Esophagus (tissue), 2 donors: ENCODE results near the gene SLC8A3. TPM values are rescaled to one million over a fixed set of nuclear protein-coding genes. Genes with fewer than 3 reads are reported as not detected.

ENCODE experiments used
- H3K27ac ChIP-seq, 2 donors: one replicate each; pipeline ENCODE4 v1.5.1; 2013; ENCODE audit warnings: low read depth in 2 of 2, mild to moderate bottlenecking in 2 of 2, inconsistent platforms in 1 of 2, low read length in 1 of 2, moderate library complexity in 1 of 2
- H3K27me3 ChIP-seq, 2 donors: one replicate each; pipeline ENCODE4 v1.6.1; 2013; ENCODE audit warnings: low read length in 2 of 2, control low read depth in 1 of 2, mild to moderate bottlenecking in 1 of 2; ENCODE audit not compliant: insufficient read depth in 2 of 2, control insufficient read depth in 1 of 2
- H3K36me3 ChIP-seq, 2 donors: one replicate each; pipeline ENCODE4 v1.6.1; 2013; ENCODE audit warnings: low read length in 1 of 2; ENCODE audit not compliant: control insufficient read depth in 2 of 2, insufficient read depth in 2 of 2
- H3K4me1 ChIP-seq, 2 donors: one replicate each; pipeline ENCODE4 v1.6.1; 2013; ENCODE audit warnings: low read length in 1 of 2; ENCODE audit not compliant: control insufficient read depth in 2 of 2, insufficient read depth in 2 of 2
- H3K4me3 ChIP-seq, 2 donors: one replicate each; pipeline ENCODE4 v1.5.1; 2013; ENCODE audit warnings: low read length in 2 of 2, mild to moderate bottlenecking in 2 of 2, low read depth in 1 of 2, moderate library complexity in 1 of 2
- H3K9me3 ChIP-seq, 2 donors: one replicate each; pipeline ENCODE4 v1.6.1; 2013; ENCODE audit warnings: mild to moderate bottlenecking in 2 of 2, low read depth in 1 of 2, low read length in 1 of 2, moderate library complexity in 1 of 2; ENCODE audit not compliant: control insufficient read depth in 2 of 2, insufficient read depth in 1 of 2
- WGBS, 2 donors: extraction: QIAGEN DNeasy Blood & Tissue Kit; methylation state at CpG; one replicate each; pipeline ENCODE4 v1.1.7; 2013; 5-methylcytosine and 5-hydroxymethylcytosine counted together
- polyA plus RNA-seq, 2 donors: library from polyadenylated mRNA; stranded (reverse); fragments of 200-250 nt; gene quantifications; one replicate each; pipeline ENCODE4 v1.2.3, GENCODE V29; 2013
- donor health status: healthy with polysubstance abuse.
- donor health status: Bipolar disorder and iron deficiency.

The SLC8A3 gene
- polyA plus RNA-seq, 2 donors: 0.04 TPM; not detected in 1

DNA sequence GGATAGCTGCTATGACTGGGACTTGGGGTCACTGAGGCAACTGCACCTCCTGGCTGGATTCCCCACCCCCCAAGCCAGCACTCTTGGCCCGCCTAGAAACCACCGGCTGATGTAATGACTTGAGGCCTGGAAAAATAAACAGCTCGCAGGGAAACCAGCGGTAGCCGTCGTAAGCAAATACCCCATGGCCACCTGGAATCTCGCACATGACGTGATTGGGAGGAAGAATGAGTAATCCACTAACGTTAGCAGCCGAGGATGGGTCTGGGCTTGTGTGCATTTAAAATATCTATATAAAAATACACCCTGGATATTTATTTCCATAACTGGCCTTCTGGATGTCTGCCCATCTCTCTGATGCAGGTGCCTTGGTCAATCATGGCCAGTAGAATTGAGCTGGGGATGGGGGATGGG, 189.5 kb downstream of the SLC8A3 start:
- H3K4me3 ChIP-seq: no peak overlapping the region
- 40 to 51% methylated on average over 10 of the region's 10 CpGs for WGBS, 2 donors
- H3K4me1 ChIP-seq: no peaks in the 10 kb centered on the region
- no peaks in the 10 kb centered on the region for H3K27me3 ChIP-seq
- no peaks in the 10 kb centered on the region for H3K36me3 ChIP-seq
- no peaks in the 10 kb centered on the region for H3K9me3 ChIP-seq
- H3K27ac ChIP-seq: no peak overlapping the region

DNA sequence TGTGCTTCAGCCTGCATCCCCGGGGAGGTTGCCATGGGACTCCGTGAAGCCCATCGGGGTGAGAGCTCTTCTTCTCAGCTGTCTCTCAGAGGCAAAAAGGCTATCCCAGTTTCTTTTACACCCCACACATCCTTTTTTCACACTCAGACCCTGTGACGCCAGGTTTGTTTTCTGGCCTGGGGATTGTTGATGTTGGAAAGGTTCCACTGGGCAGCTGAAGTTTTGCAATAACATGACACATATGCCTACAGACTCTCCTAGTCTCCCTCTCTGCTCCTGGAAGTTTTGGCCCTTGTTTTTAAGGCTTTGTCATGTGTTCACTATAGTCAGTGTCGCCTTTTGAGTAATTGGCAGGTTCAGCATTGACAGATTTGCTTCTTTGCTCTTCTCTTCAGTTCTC, 190.9 kb downstream of the SLC8A3 start:
- H3K27me3 ChIP-seq: no peaks in the 10 kb centered on the region
- WGBS, 2 donors: 49 to 54% methylated on average over 5 of the region's 5 CpGs
- no peak overlapping the region for H3K4me3 ChIP-seq
- H3K4me1 ChIP-seq: no peaks in the 10 kb centered on the region
- H3K36me3 ChIP-seq: no peaks in the 10 kb centered on the region
- no peak overlapping the region for H3K27ac ChIP-seq
- no peaks in the 10 kb centered on the region for H3K9me3 ChIP-seq

DNA sequence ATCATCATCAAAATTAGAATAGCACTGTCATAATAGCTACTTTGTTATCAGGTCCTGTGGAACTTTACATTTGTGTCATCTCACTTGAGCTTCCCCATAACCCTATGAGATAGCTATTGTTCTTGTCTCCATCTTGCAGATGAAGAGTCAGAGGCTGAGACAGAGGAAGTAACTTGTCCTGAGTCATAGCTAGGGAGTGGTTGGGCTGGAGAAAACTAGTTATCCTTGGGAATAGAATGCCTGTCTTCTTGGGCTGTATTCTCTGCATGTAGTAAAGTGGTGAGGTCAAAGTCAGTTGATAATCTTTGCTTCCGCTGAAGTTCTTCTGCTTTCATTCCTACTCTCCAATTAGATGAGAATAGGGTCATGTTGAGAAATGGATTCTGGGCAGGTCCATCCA, 192.5 kb downstream of the SLC8A3 start:
- no peaks in the 10 kb centered on the region for H3K4me1 ChIP-seq
- H3K27ac ChIP-seq: no peak overlapping the region
- no peaks in the 10 kb centered on the region for H3K27me3 ChIP-seq
- H3K36me3 ChIP-seq: no peaks in the 10 kb centered on the region
- 93 to 96% methylated on average over 1 of the region's 1 CpG for WGBS, 2 donors
- H3K9me3 ChIP-seq: no peaks in the 10 kb centered on the region
- H3K4me3 ChIP-seq: no peak overlapping the region

Other genes starting within 250 kb of the SLC8A3 start
- 10 to 100 TPM; 33.5 to 34.5 TPM for gene COX16, start 170.7 kb upstream of the SLC8A3 start, polyA plus RNA-seq
- gene SYNJ2BP, start 228.1 kb upstream of the SLC8A3 start, polyA plus RNA-seq: 1 to 10 TPM; 6.3 to 6.8 TPM